ENCODE data around the gene SRSF9. TPM values are rescaled to one million over a fixed set of nuclear protein-coding genes. Genes with fewer than 3 reads are reported as not detected.

Gene SRSF9
- total RNA-seq, 1 experiment from 2014 or later, result 302 TPM

GRCh38 chr12:120425797-120426196 is 43.8 kb downstream of the SRSF9 start:
- H4K8ac ChIP-seq (replicated peaks; ENCODE audit: insufficient read length, low read depth, low read length), result no peak overlapping the region
- H2AFZ ChIP-seq (ENCODE audit: low read length), result no peak overlapping the region
- no peak overlapping the region for H2BK5ac ChIP-seq (ENCODE audit: insufficient read length, low read length)
- no peak overlapping the region for H3K9ac ChIP-seq (ENCODE audit: extremely low read depth, insufficient read length, low read length)
- no peaks in the 10 kb centered on the region for H4K20me1 ChIP-seq (ENCODE audit: control insufficient read depth, insufficient read depth, insufficient read length)
- Mint-ChIP-seq H3K27ac (no peak overlapping the region; a peak in 1 of 7 replicates), H3K9me3 (no peaks in the 10 kb centered on the region), H3K4me1 (peaks cover 23 to 26% of the 10 kb centered on the region in 2 experiments), H3K27me3 (ENCODE audit: low read depth) (peaks cover 4% of the 10 kb centered on the region), H3K36me3 (ENCODE audit: insufficient read depth in 1 of 3, low read depth in 3 of 3) (no peaks in the 10 kb centered on the region), H3K4me3 (no peak overlapping the region; a peak in 1 of 5 replicates)
- H3K23ac ChIP-seq (ENCODE audit: insufficient read length, low read depth, low read length), result no peak overlapping the region
- no CpG with 5 or more reads among the region's 3 CpGs for WGBS (ENCODE audit: extremely low coverage, insufficient read length, low lambda C conversion rate)
- no peaks in the 10 kb centered on the region for H3K23me2 ChIP-seq (ENCODE audit: insufficient read length, low read depth, low read length, poor library complexity, severe bottlenecking)
- H2BK12ac ChIP-seq (ENCODE audit: insufficient read length, low read depth, low read length), result no peak overlapping the region
- H3T11ph ChIP-seq (ENCODE audit: low read length), result no peak overlapping the region
- no peak overlapping the region for H3K56ac ChIP-seq (ENCODE audit: insufficient read length, low read depth, low read length)
- no peak overlapping the region for H2BK20ac ChIP-seq (ENCODE audit: low read depth, low read length, poor library complexity, severe bottlenecking)
- no peaks in the 10 kb centered on the region for H3K27me3 ChIP-seq (ENCODE audit: insufficient read depth, low read length)
- H4K5ac ChIP-seq (ENCODE audit: insufficient read length, low read depth, low read length), result no peak overlapping the region
- no peak overlapping the region for H2AK5ac ChIP-seq (ENCODE audit: insufficient read length, low read length)
- no peaks in the 10 kb centered on the region for H3K9me3 ChIP-seq (ENCODE audit: control insufficient read depth, low read depth, low read length)
- no peaks in the 10 kb centered on the region for H3K79me2 ChIP-seq (ENCODE audit: insufficient read depth, low read length)
- H4K91ac ChIP-seq (ENCODE audit: insufficient read length, low read depth, low read length), result no peak overlapping the region
- no peak overlapping the region for H3K18ac ChIP-seq (ENCODE audit: insufficient read length, low read depth, low read length)
- H2BK120ac ChIP-seq (ENCODE audit: low read depth, low read length, poor library complexity, severe bottlenecking), result no peak overlapping the region
- no peak overlapping the region for H3K27ac ChIP-seq (ENCODE audit: insufficient read length, low read depth, low read length)
- no peak for DNase-seq
- TF ChIP-seq, protein P1, sequence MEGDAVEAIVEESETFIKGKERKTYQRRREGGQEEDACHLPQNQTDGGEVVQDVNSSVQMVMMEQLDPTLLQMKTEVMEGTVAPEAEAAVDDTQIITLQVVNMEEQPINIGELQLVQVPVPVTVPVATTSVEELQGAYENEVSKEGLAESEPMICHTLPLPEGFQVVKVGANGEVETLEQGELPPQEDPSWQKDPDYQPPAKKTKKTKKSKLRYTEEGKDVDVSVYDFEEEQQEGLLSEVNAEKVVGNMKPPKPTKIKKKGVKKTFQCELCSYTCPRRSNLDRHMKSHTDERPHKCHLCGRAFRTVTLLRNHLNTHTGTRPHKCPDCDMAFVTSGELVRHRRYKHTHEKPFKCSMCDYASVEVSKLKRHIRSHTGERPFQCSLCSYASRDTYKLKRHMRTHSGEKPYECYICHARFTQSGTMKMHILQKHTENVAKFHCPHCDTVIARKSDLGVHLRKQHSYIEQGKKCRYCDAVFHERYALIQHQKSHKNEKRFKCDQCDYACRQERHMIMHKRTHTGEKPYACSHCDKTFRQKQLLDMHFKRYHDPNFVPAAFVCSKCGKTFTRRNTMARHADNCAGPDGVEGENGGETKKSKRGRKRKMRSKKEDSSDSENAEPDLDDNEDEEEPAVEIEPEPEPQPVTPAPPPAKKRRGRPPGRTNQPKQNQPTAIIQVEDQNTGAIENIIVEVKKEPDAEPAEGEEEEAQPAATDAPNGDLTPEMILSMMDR (conservative IDR thresholded peaks at IDR 0.05), result no peak
- no peak overlapping the region for H3K4me2 ChIP-seq (ENCODE audit: insufficient read depth, insufficient read length, low read length)
- H3K79me1 ChIP-seq (ENCODE audit: insufficient read depth, low read depth, low read length, poor library complexity, severe bottlenecking), result no peaks in the 10 kb centered on the region
- H3K4ac ChIP-seq (ENCODE audit: low read depth, low read length), result no peak overlapping the region
- no peak overlapping the region for H3K14ac ChIP-seq (ENCODE audit: insufficient read depth, low read length)
- no peaks in the 10 kb centered on the region; the same call in 1 of the 2 replicates for H3K4me1 ChIP-seq (ENCODE audit: insufficient read depth, low read length)
- no peak overlapping the region for H2BK15ac ChIP-seq (ENCODE audit: low read depth, low read length)

Data from H9 (cell line).